ENCODE data around the gene APOL5. TPM values are rescaled to one million over a fixed set of nuclear protein-coding genes. Genes with fewer than 3 reads are reported as not detected.

The APOL5 gene
- total RNA-seq, 1 experiment from 2014 or later: not detected

- Histone ChIP-seq H2AFZ (ENCODE audit: low read length) (no peak overlapping the region), H3K4me1 (ENCODE audit: insufficient read depth, low read length) (no peaks in the 10 kb centered on the region), H3K4me2 (ENCODE audit: low read length) (no peak overlapping the region), H3K27ac (ENCODE audit: low read length) (no peak overlapping the region), H3K9me3 (ENCODE audit: low read length) (no peaks in the 10 kb centered on the region), H3K36me3 (ENCODE audit: low read depth, low read length) (no peaks in the 10 kb centered on the region), H3K27me3 (ENCODE audit: low read length) (no peaks in the 10 kb centered on the region), H3K9ac (ENCODE audit: low read length) (no peak overlapping the region), H3K79me2 (ENCODE audit: low read length) (no peaks in the 10 kb centered on the region), H3F3A (ENCODE audit: low read length, unreplicated experiment) (no peaks in the 10 kb centered on the region), H4K20me1 (ENCODE audit: low read length) (no peaks in the 10 kb centered on the region), H3K9me2 (replicated peaks; ENCODE audit: low read length) (no peaks in the 10 kb centered on the region), H3K4me3 (ENCODE audit: low read length) (no peak overlapping the region)
- ChIA-PET POLR2A (ENCODE audit: unreplicated experiment) (no interaction called here), CTCF (no interaction called here)
- ATAC-seq: no peak
- no peak for DNase-seq
- TF ChIP-seq EZH2 (IDR thresholded peaks at IDR 0.05; ENCODE audit: low read length, unreplicated experiment) (no peak), EZH2phosphoT487 (IDR thresholded peaks at IDR 0.05; ENCODE audit: borderline replicate concordance, low read length) (no peak), CTCF (conservative IDR thresholded peaks at IDR 0.05; ENCODE audit: low read depth, low read length) (no peak)
- intact Hi-C loops (cut with micrococcal nuclease): no loop called here
- BruUV-seq (replicated peaks): no TSS peak
Observed at GRCh38 chr22:35719212-35719875, 1.7 kb downstream of the APOL5 start.

DNA sequence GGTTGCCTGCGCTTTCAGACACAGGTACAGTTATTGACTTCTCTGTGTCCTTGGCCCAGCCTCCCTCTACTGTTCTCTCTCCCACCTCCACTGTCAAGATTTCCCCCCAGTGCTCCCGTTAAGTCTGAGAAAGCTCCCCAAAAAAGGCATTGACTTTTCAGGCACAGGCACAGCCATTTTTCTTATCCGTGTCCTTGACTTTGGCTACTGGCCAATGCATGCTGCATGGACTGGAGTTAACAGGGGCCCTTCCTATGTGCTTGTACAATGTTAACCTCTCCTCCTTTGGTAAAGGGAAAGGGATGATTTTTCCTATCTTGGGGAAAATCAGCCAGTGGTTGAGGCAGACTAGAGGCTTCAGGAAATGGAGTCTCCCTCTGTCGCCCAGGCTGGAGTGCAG, 4.3 kb downstream of the APOL5 start:
- ChIA-PET CTCF (no interaction called here), POLR2A (ENCODE audit: unreplicated experiment) (no interaction called here)
- Histone ChIP-seq H3K9ac (ENCODE audit: low read length) (no peak overlapping the region), H3K27me3 (ENCODE audit: low read length) (no peaks in the 10 kb centered on the region), H3K4me1 (ENCODE audit: insufficient read depth, low read length) (no peaks in the 10 kb centered on the region), H3K9me3 (ENCODE audit: low read length) (no peaks in the 10 kb centered on the region), H3K36me3 (ENCODE audit: low read depth, low read length) (no peaks in the 10 kb centered on the region), H4K20me1 (ENCODE audit: low read length) (no peaks in the 10 kb centered on the region), H3F3A (ENCODE audit: low read length, unreplicated experiment) (no peaks in the 10 kb centered on the region), H3K9me2 (replicated peaks; ENCODE audit: low read length) (no peaks in the 10 kb centered on the region), H3K4me3 (ENCODE audit: low read length) (no peak overlapping the region), H3K79me2 (ENCODE audit: low read length) (no peaks in the 10 kb centered on the region), H2AFZ (ENCODE audit: low read length) (no peak overlapping the region), H3K27ac (ENCODE audit: low read length) (no peak overlapping the region), H3K4me2 (ENCODE audit: low read length) (no peak overlapping the region)
- TF ChIP-seq EZH2phosphoT487 (IDR thresholded peaks at IDR 0.05; ENCODE audit: borderline replicate concordance, low read length) (no peak), EZH2 (IDR thresholded peaks at IDR 0.05; ENCODE audit: low read length, unreplicated experiment) (no peak), CTCF (conservative IDR thresholded peaks at IDR 0.05; ENCODE audit: low read depth, low read length) (no peak)
- no TSS peak for BruUV-seq (replicated peaks)
- intact Hi-C loops (cut with micrococcal nuclease): no loop called here
- DNase-seq (no peak), ATAC-seq (no peak)

DNA sequence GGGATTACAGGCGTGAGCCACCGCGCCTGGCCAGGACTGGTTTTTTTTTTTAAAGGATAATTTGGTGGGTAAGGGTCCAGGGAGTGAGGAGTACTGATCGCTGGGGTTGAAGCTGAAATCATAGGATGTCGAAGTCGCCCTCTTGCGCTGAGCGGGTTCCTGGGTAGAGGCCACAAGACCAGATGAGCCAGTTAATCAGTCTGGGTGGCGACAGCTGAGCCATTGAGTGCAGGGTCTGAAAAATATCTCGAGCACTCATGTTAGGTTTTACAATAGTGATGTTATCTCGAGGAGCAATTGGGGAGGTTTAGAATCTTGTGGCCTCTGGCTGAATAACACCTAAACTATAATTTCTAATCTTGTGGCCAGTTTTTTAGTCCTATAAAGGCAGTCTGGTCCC, 7.8 kb downstream of the APOL5 start:
- no peak overlapping the region for H3K4me2 ChIP-seq (ENCODE audit: low read length)
- DNase-seq (no peak), ATAC-seq (no peak)
- no peaks in the 10 kb centered on the region for H3K9me2 ChIP-seq (replicated peaks; ENCODE audit: low read length)
- no peaks in the 10 kb centered on the region for H3K79me2 ChIP-seq (ENCODE audit: low read length)
- H3K9ac ChIP-seq (ENCODE audit: low read length): no peak overlapping the region
- CTCF ChIA-PET: no interaction called here
- TF ChIP-seq EZH2 (IDR thresholded peaks at IDR 0.05; ENCODE audit: low read length, unreplicated experiment): no peak
- TF ChIP-seq EZH2phosphoT487 (IDR thresholded peaks at IDR 0.05; ENCODE audit: borderline replicate concordance, low read length): no peak
- TF ChIP-seq CTCF (conservative IDR thresholded peaks at IDR 0.05; ENCODE audit: low read depth, low read length): no peak
- H3K27ac ChIP-seq (ENCODE audit: low read length): no peak overlapping the region
- H3K4me3 ChIP-seq (ENCODE audit: low read length): no peak overlapping the region
- intact Hi-C loops (cut with micrococcal nuclease): no loop called here
- no peaks in the 10 kb centered on the region for H3K36me3 ChIP-seq (ENCODE audit: low read depth, low read length)
- H3K9me3 ChIP-seq (ENCODE audit: low read length): no peaks in the 10 kb centered on the region
- no peaks in the 10 kb centered on the region for H4K20me1 ChIP-seq (ENCODE audit: low read length)
- H2AFZ ChIP-seq (ENCODE audit: low read length): no peak overlapping the region
- POLR2A ChIA-PET (ENCODE audit: unreplicated experiment): no interaction called here
- no peaks in the 10 kb centered on the region for H3F3A ChIP-seq (ENCODE audit: low read length, unreplicated experiment)
- no peaks in the 10 kb centered on the region for H3K4me1 ChIP-seq (ENCODE audit: insufficient read depth, low read length)
- H3K27me3 ChIP-seq (ENCODE audit: low read length): no peaks in the 10 kb centered on the region
- BruUV-seq (replicated peaks): no TSS peak

Data from PC-3 (cell line).